ENCODE data around the gene IGIP.

GRCh38 chr5:140176031-140176387, 50.3 kb downstream of the IGIP start:
- TF ChIP-seq CTCF (IDR thresholded peaks at IDR 0.05; ENCODE audit: low read depth, low read length, missing input control) (no peak), REST (IDR thresholded peaks at IDR 0.05) (no peak), JUND (IDR thresholded peaks at IDR 0.05) (no peak), EGR1 (IDR thresholded peaks at IDR 0.05; ENCODE audit: low read depth in 2 of 2) (no peak), TAF1 (conservative IDR thresholded peaks at IDR 0.05) (no peak), HNF4A (conservative IDR thresholded peaks at IDR 0.05) (no peak), RXRA (IDR thresholded peaks at IDR 0.05) (no peak), ATF3 (IDR thresholded peaks at IDR 0.05) (no peak), GABPA (IDR thresholded peaks at IDR 0.05 in 1 of 2, conservative IDR thresholded peaks at IDR 0.05 in 1 of 2) (no peak), FOXA1 (IDR thresholded peaks at IDR 0.05) (no peak), YY1 (IDR thresholded peaks at IDR 0.05) (no peak), RAD21 (IDR thresholded peaks at IDR 0.05) (no peak), MAX (IDR thresholded peaks at IDR 0.05) (no peak), NR2F2 (IDR thresholded peaks at IDR 0.05) (no peak)

All from liver (tissue), 3 donors.